HepG2 (cell line): Measurements from ENCODE around the gene YIF1A. TPM values are rescaled to one million over a fixed set of nuclear protein-coding genes. Genes with fewer than 3 reads are reported as not detected.

Experiments used
- CENPT ChIP-seq: sonication (generic); formaldehyde crosslinking; IDR thresholded peaks from 2 replicates; pipeline ENCODE4 v1.8.0; 2022; ENCODE audit warnings: low read depth, mild to moderate bottlenecking, moderate library complexity, missing genetic modification reagents
- DZIP1 ChIP-seq: sonication (generic); formaldehyde crosslinking; IDR thresholded peaks from 2 replicates; pipeline ENCODE4 v1.5.0; 2020; ENCODE audit warnings: mild to moderate bottlenecking, missing genetic modification reagents
- GATA4 ChIP-seq: sonication (generic); IDR thresholded peaks from 2 replicates; pipeline ENCODE4 v1.6.1; 2016; ENCODE audit warnings: antibody characterized with exemption, low read depth, borderline replicate concordance
- MYPOP ChIP-seq: sonication (generic); formaldehyde crosslinking; IDR thresholded peaks from 2 replicates; pipeline ENCODE4 v1.8.1; 2023; ENCODE audit warnings: mild to moderate bottlenecking, moderate library complexity, missing genetic modification reagents
- RELA ChIP-seq: sonication (generic); formaldehyde crosslinking; IDR thresholded peaks from 2 replicates; pipeline ENCODE4 v1.4.0; 2020; ENCODE audit warnings: missing genetic modification reagents
- RERE ChIP-seq: IDR thresholded peaks from 2 replicates; pipeline ENCODE4 v1.6.1; 2016; ENCODE audit warnings: low read depth, missing genetic modification reagents, missing compliant biosample characterization
- SMARCE1 ChIP-seq: fragments of 450-650 bp; IDR thresholded peaks from 2 replicates; pipeline ENCODE4 v1.6.1; 2017; ENCODE audit warnings: borderline replicate concordance
- YY1 ChIP-seq: IDR thresholded peaks from 2 replicates; pipeline ENCODE4 v1.6.1; 2011; ENCODE audit warnings: low read length, low read depth, moderate library complexity, mild to moderate bottlenecking; ENCODE audit not compliant: insufficient read depth, insufficient replicate concordance
- ZBTB7A ChIP-seq: sonication (generic); formaldehyde crosslinking; IDR thresholded peaks from 2 replicates; pipeline ENCODE4 v1.8.0; 2022; ENCODE audit warnings: mild to moderate bottlenecking, missing genetic modification reagents
- ZFP36L2 ChIP-seq: sonication (generic); formaldehyde crosslinking; IDR thresholded peaks from 2 replicates; pipeline ENCODE4 v1.4.0; 2020; ENCODE audit warnings: missing genetic modification reagents
- ZFP62 ChIP-seq: sonication (generic); formaldehyde crosslinking; IDR thresholded peaks from 2 replicates; pipeline ENCODE4 v1.4.0; 2020; ENCODE audit warnings: missing genetic modification reagents
- ZIK1 ChIP-seq: sonication (generic); formaldehyde crosslinking; IDR thresholded peaks from 2 replicates; pipeline ENCODE4 v1.5.0; 2020; ENCODE audit warnings: mild to moderate bottlenecking, low read depth, missing genetic modification reagents, borderline replicate concordance
- ZNF10 ChIP-seq: sonication (generic); formaldehyde crosslinking; IDR thresholded peaks from 2 replicates; pipeline ENCODE4 v1.4.0; 2020; ENCODE audit warnings: mild to moderate bottlenecking, low read depth, missing genetic modification reagents, borderline replicate concordance
- ZNF207 ChIP-seq: fragments of 450-650 bp; IDR thresholded peaks from 2 replicates; pipeline ENCODE4 v1.6.1; 2016; ENCODE audit warnings: antibody characterized with exemption, borderline replicate concordance
- ZNF234 ChIP-seq: sonication (generic); formaldehyde crosslinking; conservative IDR thresholded peaks from 2 replicates; pipeline ENCODE4 v1.5.1; 2020; ENCODE audit warnings: mild to moderate bottlenecking, missing genetic modification reagents
- ZNF256 ChIP-seq: sonication (generic); formaldehyde crosslinking; conservative IDR thresholded peaks from 2 replicates; pipeline ENCODE4 v1.4.0; 2020; ENCODE audit warnings: missing genetic modification reagents
- ZNF441 ChIP-seq: sonication (generic); formaldehyde crosslinking; IDR thresholded peaks from 2 replicates; pipeline ENCODE4 v1.7.0; 2021; ENCODE audit warnings: missing genetic modification reagents, borderline replicate concordance
- ZNF468 ChIP-seq: sonication (generic); formaldehyde crosslinking; IDR thresholded peaks from 2 replicates; pipeline ENCODE4 v1.8.0; 2022; ENCODE audit warnings: mild to moderate bottlenecking, moderate library complexity, missing genetic modification reagents
- ZNF484 ChIP-seq: sonication (generic); formaldehyde crosslinking; IDR thresholded peaks from 2 replicates; pipeline ENCODE4 v1.5.1; 2020; ENCODE audit warnings: mild to moderate bottlenecking, low read depth, missing genetic modification reagents, borderline replicate concordance
- polyA plus RNA-seq, 8 experiments: library from polyadenylated mRNA; depleted of rRNA in 3 of 8; stranded (reverse) in 7 of 8; unstranded in 1 of 8; fragments of >200 nt; fragmentation: Illumina TruSeq in 4 of 8; extraction: Trizol in 4 of 8; gene quantifications; 2 replicates each; pipeline versions ENCODE4 v1.2.1 to v1.2.3, GENCODE V29; 2011 to 2016; ENCODE audit warnings: low read depth in 4 of 8, missing spikeins in 1 of 8, mixed read lengths in 1 of 8; ENCODE audit not compliant: insufficient read depth in 1 of 8
- total RNA-seq, 5 experiments: library from RNA; depleted of rRNA; stranded (reverse); fragments of >200 nt; fragmentation: Illumina TruSeq; extraction: Trizol; gene quantifications; 2 replicates each; pipeline ENCODE4 v1.2.3, GENCODE V29; 2016; ENCODE audit warnings: low read depth in 1 of 5

The YIF1A gene
- total and polyA plus RNA-seq, 2 of the 13 experiments (the other 11 are each of a cell fraction or from before 2014, with no cell fraction given), result 133 to 145 TPM

GRCh38 chr11:66313321-66314185, 24.6 kb upstream of the YIF1A start (continued):
- no peak for TF ChIP-seq DZIP1 (CRISPR knock-in tag)
- TF ChIP-seq ZNF468, result no peak
- no peak for TF ChIP-seq CENPT (CRISPR knock-in tag)
- TF ChIP-seq ZBTB7A (CRISPR knock-in tag), result peak; percentile 94
- TF ChIP-seq ZNF234 (CRISPR knock-in tag), result no peak
- no peak for TF ChIP-seq SMARCE1
- TF ChIP-seq ZNF256 (CRISPR knock-in tag), result no peak
- no peak for TF ChIP-seq ZNF441
- TF ChIP-seq GATA4, result no peak
- no peak for TF ChIP-seq ZNF207
- TF ChIP-seq RERE, result no peak
- no peak for TF ChIP-seq ZFP62
- TF ChIP-seq ZIK1 (CRISPR knock-in tag), result peak; percentile 43; the same call in 1 of the 2 replicates
- TF ChIP-seq ZNF484 (CRISPR knock-in tag), result no peak
- TF ChIP-seq ZFP36L2 (CRISPR knock-in tag), result no peak
- TF ChIP-seq MYPOP (CRISPR knock-in tag), result no peak
- no peak for TF ChIP-seq YY1
- TF ChIP-seq RELA (CRISPR knock-in tag), result no peak
- TF ChIP-seq ZNF10 (CRISPR knock-in tag), result no peak
